HG03575 (cell line): ENCODE results near the gene NID2.
A peak's percentile ranks its signal among the peaks of the same experiment; 100 is the strongest.

Experiments used
- ATAC-seq: cut with Tn5 transposase; IDR thresholded peaks from one replicate; pipeline ENCODE4 v1.9.1; 2021; ENCODE audit not compliant: unreplicated experiment, insufficient number of reproducible peaks, low FRiP score; ENCODE audit errors: extremely low read depth

The NID2 gene

GRCh38 chr14:52039124-52039815, 29.6 kb downstream of the NID2 start:
- no peak for ATAC-seq

- ATAC-seq, result no peak
Measured at GRCh38 chr14:52033101-52033642, 35.7 kb downstream of the NID2 start.

GRCh38 chr14:52032204-52032801, 36.6 kb downstream of the NID2 start:
- no peak for ATAC-seq

GRCh38 chr14:52031781-52032180, 37.1 kb downstream of the NID2 start:
- no peak for ATAC-seq

- no peak for ATAC-seq
Measured at GRCh38 chr14:52029881-52030280, 39.0 kb downstream of the NID2 start.

GRCh38 chr14:52026901-52027300, 42.0 kb downstream of the NID2 start:
- ATAC-seq, result no peak

- ATAC-seq, result no peak
Measured at GRCh38 chr14:52026017-52026660, 42.7 kb downstream of the NID2 start.

- no peak for ATAC-seq
Measured at GRCh38 chr14:52025310-52025709, 43.5 kb downstream of the NID2 start.

GRCh38 chr14:52023518-52023917, 45.3 kb downstream of the NID2 start:
- ATAC-seq, result no peak

GRCh38 chr14:52021957-52022600, 46.8 kb downstream of the NID2 start:
- ATAC-seq, result peak; percentile 69

GRCh38 chr14:52020866-52021717, 47.8 kb downstream of the NID2 start:
- no peak for ATAC-seq

GRCh38 chr14:52020161-52020714, 48.6 kb downstream of the NID2 start:
- ATAC-seq, result no peak

GRCh38 chr14:52018970-52019369, 49.9 kb downstream of the NID2 start:
- ATAC-seq, result no peak

GRCh38 chr14:52018252-52018651, 50.6 kb downstream of the NID2 start:
- no peak for ATAC-seq

GRCh38 chr14:52015411-52016030, 53.3 kb downstream of the NID2 start:
- no peak for ATAC-seq

GRCh38 chr14:52014601-52015267, 54.1 kb downstream of the NID2 start:
- ATAC-seq, result no peak

GRCh38 chr14:52013984-52014600, 54.8 kb downstream of the NID2 start:
- no peak for ATAC-seq
